Measurements from ENCODE around the gene SP7.
"Not testable (repeated sequence)": the region's sequence is repeated elsewhere in the genome, so short reads cannot be mapped to it uniquely, and the experiment has no call there.

The SP7 gene

DNA sequence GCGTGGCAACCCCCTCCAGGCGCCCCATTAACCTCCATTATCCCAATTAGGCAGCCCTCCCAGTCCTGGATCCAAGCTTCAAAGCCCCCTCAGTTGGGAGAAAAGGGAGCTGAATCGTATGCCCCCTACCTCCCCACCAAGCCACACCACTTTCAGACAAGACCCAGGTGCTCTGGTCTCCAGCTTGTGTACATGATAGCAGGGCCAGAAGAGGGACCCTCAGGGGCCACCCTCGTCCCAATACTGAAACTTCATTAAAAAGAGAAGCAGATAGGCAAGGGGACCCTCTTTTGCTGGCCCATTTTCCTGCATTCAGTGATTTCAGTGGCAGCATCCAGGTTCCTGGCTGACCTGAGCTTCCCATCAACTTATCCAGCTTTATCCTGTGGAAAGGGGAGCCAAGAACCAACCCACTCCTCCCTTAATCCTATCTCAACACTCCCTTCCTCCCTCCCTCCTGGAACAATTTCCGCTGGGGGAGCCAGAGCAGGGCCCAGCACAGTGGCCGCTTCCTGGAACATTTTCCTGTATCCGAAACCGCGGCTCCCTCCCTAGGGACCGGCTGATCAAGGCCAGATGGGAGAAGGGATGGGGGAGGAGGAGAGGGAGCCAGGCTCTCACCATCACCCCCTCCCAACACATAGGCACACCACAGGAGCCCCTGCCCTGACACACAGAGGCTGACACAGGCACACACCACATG lies 9.5 kb upstream of the SP7 start:
- DNase-seq: no peak

DNA sequence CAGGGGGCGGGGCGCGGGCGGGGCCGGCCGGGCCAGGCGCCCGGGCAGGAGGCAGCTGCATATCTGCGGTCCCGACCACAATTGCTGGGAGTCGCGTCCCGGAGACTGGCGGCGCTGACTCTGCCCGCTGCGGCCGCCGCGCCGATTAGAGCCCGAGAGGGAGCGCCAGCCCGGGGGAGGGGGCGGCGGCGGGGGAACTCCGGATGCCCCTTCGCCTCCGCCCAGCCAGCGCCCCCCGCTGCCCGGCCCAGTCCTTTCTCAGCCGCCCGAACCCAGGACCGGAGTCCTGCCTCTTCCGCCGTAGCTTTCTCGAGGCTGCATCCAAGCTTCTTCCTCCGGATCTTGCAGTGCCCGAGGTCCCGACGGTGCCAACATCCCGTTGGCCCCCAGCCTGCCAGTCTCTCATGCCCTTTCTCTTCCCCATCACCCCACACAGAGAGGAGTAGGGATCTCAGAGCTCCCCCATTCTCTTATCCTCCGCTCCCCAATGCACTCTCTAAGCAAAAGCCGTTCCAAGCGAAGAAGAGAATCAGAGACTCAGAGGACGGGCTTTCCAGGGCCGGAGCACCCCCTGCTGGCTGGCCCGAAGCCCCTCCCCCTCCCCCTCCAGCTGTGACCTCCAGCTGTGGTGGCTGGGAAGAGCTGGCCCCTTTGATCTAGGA lies 8.8 kb upstream of the SP7 start:
- DNase-seq: no peak

DNA sequence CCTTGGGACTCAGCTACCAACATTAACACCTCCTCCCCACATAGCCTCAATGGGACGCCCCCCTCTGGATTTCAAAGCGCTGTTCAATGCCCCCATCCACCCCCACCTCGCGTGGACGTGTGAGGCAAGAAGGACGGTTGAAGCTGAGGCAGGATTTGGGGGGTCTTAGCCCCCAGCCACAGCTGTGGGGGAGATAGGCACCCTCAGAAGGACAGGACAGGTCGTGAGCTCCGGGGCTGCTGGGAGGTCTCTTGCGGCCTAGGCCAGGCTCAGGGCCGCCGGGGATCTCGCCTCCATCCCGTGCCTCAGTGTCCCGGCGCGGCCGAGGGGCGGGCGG lies 8.3 kb upstream of the SP7 start:
- no peak for DNase-seq

DNA sequence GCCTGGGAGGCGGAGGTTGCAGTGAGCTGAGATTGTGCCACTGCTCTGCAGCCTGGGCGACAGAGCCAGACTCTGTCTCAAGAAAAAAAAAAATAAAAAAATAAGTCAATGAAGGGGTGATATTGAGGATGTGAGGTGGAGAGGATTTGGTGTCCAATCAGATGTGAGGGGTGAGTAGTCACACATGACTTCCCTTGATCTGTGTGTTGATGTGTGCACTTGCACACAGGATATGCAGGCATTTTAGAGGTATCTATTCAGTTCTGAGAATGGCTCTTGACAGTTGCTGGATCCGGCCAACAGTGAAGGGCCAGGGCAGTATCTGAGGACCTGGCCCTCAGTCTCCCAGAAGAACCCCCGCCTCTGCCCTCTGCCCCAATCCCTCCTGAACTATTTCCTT lies 7.8 kb upstream of the SP7 start:
- no peak for DNase-seq

DNA sequence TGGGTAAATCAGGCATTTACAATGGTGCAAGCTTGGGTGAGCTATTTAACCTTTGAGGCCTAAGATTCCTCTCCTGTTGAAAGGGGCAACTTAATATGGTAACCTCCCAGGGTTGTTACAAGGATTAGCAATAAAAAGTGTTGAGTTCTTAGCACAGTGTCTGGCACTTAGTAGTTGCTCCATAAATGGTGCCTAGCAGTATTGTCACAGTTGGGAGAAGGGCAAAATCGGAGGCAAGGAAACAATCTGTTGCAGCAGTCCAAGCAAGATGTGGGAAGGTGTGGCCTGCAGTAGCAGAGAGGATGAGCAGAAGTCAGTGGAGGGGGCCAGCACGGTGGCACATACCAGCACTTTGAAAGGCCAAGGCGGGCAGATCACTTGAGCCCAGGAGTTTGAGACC lies 7.3 kb upstream of the SP7 start:
- DNase-seq: no peak

DNA sequence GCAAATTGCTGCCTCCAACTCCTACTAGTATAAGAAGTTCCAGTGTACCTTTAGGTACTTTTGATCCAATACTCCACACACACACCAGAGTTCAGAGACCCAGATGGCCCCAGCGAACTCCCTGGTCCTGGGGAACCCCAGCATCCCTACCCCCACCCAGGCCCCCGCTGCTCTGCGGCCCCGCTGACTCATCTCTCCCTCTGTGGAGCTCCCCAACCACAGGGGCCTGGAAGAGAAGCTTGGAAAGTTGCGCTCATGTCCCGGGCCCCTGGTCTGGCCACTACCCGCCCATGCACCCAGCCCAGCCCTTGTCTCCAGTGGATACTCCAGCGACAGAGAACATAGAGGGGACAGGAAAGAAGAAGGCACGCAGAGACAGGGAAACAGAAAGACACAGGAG lies 4.2 kb upstream of the SP7 start:
- no peak for DNase-seq

DNA sequence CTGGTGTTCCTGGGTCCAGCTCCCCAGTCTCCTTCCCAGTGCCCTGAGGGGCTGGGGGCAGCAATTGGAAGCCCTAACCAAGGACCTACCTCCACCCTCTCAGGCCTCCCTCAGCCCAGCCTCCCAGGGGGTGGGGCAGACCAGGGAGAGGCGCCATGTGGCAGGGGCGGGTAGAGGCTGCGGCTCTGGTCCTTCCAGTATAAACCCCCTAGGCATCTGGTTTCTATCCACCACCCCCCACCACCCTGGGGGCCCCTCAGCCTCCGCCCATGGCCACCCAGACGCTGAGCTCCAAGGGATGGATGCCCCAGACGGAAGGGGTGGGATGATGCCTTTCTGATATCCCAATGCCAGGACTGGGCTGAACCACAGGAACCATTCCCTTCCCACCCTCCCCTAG lies 2.8 kb upstream of the SP7 start:
- DNase-seq: no peak

DNA sequence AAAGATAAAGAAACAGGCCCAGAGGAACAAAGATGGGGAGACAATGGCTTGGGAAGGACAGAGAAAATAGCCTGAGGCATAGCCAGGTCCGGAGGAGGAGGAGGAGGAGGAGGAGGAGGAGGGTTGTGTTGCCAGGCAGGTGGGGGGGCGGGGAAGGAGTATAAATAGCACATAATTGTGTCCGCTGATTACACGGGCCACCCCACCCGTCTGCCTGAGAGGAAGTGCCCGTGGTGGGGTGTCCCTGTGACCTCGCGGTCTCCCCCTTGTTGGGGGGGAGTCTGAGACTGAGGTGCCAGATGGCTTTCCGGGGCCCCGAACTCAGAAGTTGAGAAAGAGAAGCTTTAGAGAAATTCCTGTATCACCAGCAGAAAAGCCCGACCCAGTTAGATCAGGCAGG lies 1.9 kb upstream of the SP7 start:
- no peak for DNase-seq

DNA sequence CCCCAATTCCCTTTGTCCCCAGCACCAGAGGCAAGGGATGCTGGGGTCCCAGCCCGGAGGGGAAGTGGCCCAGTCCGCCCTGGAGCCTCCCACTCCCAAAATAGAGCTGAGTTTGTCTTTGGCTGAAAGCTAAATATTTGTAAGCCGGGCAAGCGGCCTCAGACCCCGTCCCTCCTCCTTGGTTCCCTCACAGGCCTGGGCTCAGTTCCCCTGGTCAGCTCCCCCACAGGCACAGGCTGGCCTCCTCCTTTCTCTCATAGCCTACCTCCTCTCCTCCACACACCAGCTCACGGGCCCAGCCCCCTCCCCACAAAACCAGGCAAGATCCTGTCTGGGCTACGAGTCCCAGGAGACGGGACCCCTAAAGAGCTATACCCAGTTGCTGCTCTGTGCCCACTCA lies 1.3 kb downstream of the SP7 start:
- no peak for DNase-seq

DNA sequence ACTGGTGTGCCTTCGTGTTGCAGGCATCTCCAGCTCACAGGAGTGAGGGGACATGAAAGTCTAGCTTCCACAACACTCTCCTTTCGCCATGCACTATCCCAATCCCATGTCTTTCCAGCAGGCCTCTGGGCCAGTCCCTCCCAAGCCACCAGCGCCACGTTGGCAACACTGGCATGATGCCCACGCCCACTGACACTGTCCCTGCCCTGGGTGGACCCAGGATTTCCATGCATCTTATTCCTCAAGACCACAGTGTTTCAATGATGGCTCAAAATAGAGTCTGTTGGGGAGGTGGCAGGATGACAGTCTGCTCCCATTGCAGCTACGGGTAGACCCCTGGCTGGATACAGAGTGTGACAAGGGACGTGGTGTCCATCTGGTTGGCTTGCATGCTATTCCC lies 2.3 kb downstream of the SP7 start:
- no peak for DNase-seq

DNA sequence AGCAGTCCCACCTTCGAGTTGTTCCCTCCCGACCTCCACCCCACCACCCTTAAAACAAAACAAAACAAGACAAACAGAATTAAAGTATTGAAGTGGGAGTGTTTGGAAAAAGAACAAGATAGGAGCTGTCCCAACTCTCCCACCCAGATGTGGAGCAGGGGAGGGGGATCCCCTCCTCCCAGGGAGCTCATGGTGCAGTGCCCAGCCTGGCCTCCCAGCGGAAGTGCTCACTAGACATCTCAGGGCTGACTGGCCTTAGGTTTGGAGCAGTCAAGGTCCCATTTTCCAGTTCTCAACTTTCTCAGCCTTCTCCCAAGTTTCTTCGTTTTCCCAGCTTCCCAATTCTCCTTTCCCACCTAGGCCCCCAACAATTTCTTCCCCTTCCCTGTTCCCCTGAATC lies 2.9 kb downstream of the SP7 start:
- no peak for DNase-seq

DNA sequence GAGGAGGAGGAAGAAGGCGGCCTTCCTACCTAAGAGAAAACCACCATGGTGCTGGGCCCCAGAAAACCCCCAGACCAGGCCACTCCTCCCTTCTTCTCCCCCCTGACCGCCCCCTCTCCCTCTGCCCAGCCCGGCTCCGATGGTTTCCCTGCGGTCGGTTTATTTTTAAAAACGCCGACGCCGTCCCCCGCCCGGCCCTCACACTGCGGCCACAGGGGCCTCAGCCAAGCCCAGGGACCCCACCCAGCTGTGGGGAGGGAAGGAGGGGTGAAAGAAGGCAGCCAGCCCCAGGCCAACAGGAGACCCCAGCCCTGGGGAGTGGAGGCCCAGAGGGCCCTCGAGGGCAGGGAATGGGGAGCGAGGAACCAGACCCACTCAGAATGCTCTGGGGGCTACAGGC lies 3.4 kb downstream of the SP7 start:
- DNase-seq: no peak

DNA sequence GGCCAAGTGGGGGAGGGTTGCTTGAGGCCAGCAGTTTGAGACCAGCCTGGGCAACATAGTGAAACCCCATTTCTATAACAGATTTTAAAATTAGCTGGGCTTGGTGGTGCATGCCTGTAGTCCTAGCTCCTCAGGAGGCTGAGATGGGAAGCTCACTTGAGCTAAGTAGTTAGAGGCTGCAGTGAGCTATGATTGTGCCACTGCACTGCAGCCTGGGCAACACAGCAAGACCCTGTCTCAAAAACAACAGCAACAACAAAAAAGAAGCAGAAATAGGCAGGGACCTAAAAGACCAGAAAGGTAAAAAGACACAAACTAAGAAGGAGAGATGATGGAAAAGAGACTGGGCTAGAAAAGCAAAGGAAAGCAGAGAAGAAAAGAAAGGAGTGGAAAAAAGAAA lies 3.8 kb downstream of the SP7 start:
- DNase-seq: not testable (repeated sequence)

DNA sequence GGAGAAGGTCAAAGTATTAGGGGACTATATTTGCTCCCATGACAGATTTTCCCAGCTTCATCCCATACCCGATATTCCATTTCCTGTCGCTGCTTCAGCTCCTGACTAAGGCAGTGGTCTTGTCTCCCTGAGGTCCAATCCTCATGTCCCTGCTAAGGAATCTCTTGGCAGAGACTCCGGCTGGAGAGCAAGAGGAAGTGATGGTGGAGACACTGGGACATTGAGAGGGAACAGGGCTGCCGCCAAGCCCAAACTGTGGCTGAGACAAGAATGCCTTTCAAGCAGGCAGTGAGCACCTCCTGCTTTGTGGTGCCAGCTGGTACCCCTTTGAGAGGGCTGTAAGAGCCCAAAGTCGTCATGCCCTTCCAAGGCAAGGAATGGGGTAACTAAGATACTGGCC lies 5.5 kb downstream of the SP7 start:
- DNase-seq: no peak

DNA sequence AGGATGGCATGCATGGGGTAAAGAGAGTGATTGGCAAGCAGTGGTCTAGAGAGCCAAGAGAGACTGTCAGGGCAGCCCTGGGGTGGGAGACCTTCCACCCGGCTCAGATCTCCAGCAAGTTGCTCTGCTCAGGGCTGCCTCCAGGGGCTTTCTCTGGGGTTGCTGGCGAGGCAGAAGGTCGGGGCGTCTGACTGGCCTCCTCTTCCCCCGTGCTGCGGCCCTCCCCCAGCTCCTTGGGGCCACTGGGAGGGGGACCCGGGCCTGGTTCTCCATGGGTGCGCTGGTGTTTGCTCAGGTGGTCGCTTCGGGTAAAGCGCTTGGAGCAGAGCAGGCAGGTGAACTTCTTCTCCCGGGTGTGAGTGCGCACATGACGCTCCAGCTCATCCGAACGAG lies 8.1 kb downstream of the SP7 start:
- DNase-seq: no peak

DNA sequence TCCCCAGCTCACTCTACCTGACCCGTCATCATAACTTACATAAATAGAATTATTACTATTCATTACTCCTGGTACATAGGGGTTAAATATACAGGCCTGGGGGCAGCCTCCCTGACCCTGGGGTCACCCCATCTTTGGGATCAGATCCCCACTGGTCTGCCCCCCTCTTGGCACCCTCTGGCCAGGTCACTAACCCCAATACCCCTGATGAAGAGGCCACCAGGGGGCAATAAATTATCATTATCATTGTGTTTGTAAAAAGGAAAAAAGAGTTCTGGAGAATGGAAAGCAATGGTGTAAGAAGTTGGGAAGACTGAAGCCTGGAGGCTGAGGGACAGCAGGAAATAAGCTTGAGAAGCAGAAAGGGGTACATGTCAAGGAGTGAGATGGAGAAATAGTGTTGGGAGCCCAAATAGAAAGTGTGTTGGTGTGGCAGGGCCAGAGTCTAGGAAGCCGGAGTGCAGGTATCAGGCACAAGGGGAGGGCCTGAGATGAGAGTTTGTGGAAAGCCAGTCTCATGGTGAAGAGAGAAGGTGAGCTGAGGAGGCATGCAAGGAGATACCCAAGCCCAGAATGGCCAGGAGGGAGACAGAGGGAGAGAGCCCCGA lies 8.6 kb downstream of the SP7 start:
- no peak for DNase-seq

DNA sequence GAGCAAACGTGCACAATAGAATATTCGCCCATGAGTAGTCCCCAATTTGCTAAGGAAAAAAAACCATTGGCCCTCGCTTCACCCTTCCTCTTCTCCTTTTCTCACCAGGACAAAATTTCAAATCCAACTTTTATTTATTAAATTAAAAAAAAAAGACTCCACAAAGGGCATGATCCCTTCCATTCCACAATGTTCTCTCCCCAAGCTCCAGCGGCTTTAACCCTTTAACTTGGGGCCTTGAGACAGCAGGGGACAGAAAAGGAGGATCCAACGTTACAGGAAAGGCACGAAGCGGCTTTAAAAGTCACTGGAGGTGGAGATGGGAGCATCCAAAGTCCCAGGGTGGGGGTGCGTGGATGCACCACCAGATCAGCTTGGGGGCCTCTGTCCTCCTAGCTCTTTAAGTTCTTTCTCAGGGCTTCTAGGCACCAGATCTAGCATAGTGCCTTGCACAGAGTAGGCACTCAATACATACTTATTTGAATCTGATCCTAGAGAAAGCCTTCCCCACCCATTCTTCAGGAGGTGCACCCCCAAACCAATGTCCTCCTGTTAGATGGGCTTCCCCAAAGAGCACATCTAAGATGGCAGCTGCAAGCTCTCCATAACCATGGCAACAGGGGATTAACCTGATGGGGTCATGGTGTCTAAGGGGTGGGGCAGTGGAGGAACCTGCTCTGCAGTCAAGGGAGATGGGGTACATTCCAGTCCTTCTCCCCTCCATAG lies 9.5 kb downstream of the SP7 start:
- no peak for DNase-seq

DNA sequence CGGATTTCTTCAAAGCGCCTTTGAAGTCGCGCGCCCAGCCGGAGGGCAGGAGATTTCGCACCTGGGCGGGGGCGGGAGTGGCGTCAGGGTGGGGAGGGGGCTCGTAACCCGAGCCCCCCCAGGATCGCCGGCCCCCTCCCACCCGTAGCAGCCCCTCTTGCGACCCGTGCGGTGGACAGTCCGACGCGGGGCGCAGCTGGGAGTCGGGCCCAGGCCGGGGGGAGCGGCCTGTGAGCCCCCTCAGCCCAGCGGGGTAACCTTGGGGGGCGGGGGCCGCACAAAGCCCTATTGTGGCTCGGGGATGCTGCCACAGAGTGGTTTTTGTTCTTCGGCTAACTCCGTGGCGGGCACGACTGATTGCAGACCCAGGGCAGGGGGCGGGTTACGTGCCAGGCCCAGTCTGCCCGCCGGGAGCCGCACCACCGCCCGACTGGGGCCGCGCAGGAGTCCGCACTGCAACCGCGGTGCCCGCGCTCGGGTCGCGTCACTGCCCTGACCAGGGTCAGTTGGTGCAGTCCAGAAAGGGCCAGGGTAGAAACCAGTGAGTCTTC lies 10.6 kb downstream of the SP7 start:
- DNase-seq: no peak

DNA sequence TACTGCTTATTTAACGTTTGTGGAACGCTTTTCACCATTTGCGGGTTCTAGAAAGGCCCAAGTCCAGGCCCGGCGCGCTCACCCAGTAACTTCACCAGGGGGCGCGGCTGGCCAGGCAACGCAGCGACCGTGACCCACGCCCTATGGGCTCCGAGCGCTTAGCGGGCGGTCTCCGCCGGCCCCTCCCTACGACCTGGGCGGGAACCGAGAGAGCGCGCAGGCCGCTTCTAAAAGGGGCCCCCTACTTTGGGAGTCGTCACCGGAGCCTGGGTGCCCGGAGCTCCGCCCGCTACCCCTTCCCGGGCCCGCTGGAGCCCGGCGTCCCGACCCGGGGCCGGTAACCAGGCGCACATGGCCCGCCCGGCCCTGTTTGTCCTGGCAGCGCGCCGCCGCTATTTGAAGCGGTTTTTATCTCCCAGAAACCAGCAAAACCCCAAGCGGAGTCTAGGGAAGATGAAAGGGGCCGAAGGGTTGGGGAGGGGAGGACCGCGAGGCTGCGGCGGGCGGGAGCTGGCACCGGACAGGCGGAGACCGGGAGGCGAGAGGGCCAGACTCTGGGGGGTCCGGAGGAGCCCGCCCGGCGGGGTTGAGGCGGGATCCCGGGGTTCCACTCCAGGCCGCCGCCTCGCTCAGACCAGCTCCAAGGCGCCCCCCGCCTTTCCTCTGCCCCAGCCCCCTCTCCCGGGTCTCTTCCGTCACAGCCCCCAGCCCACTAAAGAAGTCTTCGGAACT lies 11.2 kb downstream of the SP7 start:
- DNase-seq: peak; percentile 75

DNA sequence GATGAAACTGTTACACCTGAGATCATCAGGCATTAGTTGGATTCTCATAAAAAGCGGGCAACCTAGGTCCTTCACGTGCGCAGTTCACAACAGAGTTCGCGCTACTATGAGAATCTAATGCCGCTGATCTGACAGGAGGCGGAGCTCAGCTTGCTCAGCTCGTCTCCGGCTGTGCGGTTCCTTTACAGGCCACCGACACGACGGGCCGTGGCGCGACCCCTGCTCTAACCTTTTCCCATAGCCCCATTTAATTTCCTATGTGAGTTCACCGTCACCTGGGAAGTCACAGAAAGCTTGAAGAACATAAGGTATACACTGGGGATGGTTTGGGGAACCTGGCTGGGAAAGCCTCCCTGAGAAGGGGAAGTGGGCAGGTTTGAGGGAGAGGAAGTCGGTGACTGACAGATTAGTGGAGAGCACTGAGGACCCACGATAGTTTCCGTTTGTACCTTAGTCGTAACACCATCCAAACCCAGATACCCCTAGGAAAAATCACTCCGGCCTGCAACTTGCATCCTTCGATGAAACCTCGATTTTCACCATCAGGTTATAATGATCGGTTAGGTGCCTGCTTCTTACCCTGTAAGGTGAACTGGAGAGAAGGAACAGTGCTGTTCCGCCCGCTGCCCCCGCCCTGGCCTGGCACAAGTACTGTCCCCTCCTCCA lies 11.9 kb downstream of the SP7 start:
- DNase-seq: no peak

DNA sequence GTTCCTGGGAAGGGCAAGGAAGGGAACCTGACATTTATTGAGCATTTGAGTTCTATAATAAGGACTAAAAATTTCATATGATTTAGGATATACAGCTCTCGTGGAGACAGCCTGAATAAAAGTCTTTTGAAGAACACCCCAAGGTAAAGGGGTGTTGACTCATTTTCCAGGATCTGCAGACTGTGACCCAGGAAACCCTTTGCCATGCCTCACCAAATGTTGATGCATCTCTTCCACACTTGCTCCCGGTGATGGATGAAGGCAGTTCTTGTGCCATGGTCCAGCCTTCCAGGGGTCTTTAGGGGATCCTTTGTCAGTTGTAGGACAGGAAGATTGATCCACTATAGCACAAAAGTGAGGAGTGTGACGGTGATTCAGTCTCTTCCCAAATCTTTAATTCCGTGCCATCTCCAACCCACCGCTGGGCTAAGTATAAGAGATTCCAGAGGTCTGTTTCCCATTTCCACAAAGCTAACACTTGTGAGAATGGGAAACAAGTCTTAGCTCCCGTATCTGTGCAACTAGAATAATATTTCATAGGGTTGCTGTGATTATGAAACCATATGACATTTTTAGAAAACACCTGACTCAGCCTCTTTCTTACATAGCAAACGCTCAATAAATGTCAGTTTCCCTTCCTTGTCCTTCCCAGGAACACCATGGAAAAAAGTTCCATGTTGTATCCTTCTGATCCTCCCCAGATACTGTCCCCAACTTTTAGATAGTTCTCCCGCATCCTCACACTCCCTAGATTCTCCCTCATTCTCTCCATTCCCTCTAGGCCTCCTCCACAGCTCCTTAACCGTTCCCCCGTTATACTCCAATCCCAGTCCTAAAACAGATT lies 15.6 kb downstream of the SP7 start:
- no peak for DNase-seq

DNA sequence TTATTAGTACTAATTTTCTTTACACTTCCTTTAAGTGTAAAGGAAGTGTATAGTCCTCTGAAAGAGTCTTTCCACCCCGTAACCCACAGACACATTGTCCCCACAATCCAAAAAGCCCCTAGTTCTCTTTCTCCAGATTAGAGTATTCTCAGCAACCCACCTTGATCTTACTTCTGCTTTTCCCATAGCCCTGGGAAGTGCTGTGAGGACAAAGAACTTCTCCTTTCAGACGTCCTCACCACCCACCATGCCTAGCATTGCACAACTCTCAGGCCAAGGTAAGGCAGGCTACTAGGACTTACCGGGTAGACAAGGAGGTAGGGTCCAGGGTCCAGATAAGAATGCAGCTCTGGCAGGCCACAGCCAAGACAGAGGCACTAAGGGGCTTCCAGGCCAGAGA lies 22.2 kb downstream of the SP7 start:
- DNase-seq: no peak

Measured in NCI-H446 treated with DMSO at 0.1 percent for 48 hours (cell line).